Trophoblast cell (in vitro differentiated cells and primary cell): ENCODE results near the gene KRT33B.
A peak's percentile ranks its signal among the peaks of the same experiment; 100 is the strongest.

ENCODE experiments used
- DNase-seq, 2 donors: peaks; one replicate each; pipeline ENCODE4 v3.0.0-alpha.2; 2016
- H2AFZ ChIP-seq: 2 replicates; pipeline ENCODE4 v1.6.1; 2013; ENCODE audit warnings: low read length, moderate library complexity, mild to moderate bottlenecking; ENCODE audit not compliant: insufficient read depth, poor library complexity
- H2AK5ac ChIP-seq: 2 replicates; pipeline ENCODE4 v1.6.1; 2013; ENCODE audit warnings: mild to moderate bottlenecking, low read length
- H2BK120ac ChIP-seq: 2 replicates; pipeline ENCODE4 v1.6.1; 2013; ENCODE audit warnings: low read length, mild to moderate bottlenecking, moderate library complexity; ENCODE audit not compliant: insufficient read depth, poor library complexity
- H2BK12ac ChIP-seq: 2 replicates; pipeline ENCODE4 v1.6.1; 2013; ENCODE audit warnings: mild to moderate bottlenecking, low read length, moderate library complexity
- H2BK5ac ChIP-seq: 2 replicates; pipeline ENCODE4 v1.6.1; 2013; ENCODE audit warnings: low read length, low read depth, moderate library complexity, mild to moderate bottlenecking; ENCODE audit not compliant: poor library complexity
- H3K14ac ChIP-seq: 2 replicates; pipeline ENCODE4 v1.6.1; 2013; ENCODE audit warnings: mild to moderate bottlenecking, low read length
- H3K18ac ChIP-seq: 2 replicates; pipeline ENCODE4 v1.6.1; 2013; ENCODE audit warnings: mild to moderate bottlenecking, low read length
- H3K23ac ChIP-seq: 2 replicates; pipeline ENCODE4 v1.6.1; 2013; ENCODE audit warnings: low read length
- H3K27ac ChIP-seq: 2 replicates; pipeline ENCODE4 v1.5.1; 2013; ENCODE audit warnings: low read depth, mild to moderate bottlenecking, inconsistent platforms, low read length, moderate library complexity
- H3K27me3 ChIP-seq: 2 replicates; pipeline ENCODE4 v1.6.1; 2013; ENCODE audit warnings: inconsistent platforms, mild to moderate bottlenecking, low read length, moderate library complexity; ENCODE audit not compliant: insufficient read depth
- H3K36me3 ChIP-seq, 2 experiments: 1 replicate in 1 of 2; 2 replicates in 1 of 2; pipeline ENCODE4 v1.6.1; 2013; ENCODE audit warnings: low read length in 2 of 2, mild to moderate bottlenecking in 2 of 2, moderate library complexity in 1 of 2; ENCODE audit not compliant: insufficient read depth in 2 of 2, control insufficient read depth in 1 of 2
- H3K4ac ChIP-seq: 2 replicates; pipeline ENCODE4 v1.6.1; 2013; ENCODE audit warnings: low read depth, mild to moderate bottlenecking, low read length, moderate library complexity
- H3K4me1 ChIP-seq, 2 experiments: 1 replicate in 1 of 2; 2 replicates in 1 of 2; pipeline ENCODE4 v1.6.1; 2013; ENCODE audit warnings: low read length in 2 of 2, mild to moderate bottlenecking in 2 of 2, moderate library complexity in 1 of 2; ENCODE audit not compliant: insufficient read depth in 2 of 2, control insufficient read depth in 1 of 2
- H3K4me2 ChIP-seq: 2 replicates; pipeline ENCODE4 v1.6.1; 2013; ENCODE audit warnings: inconsistent platforms, mild to moderate bottlenecking, low read length, moderate library complexity
- H3K4me3 ChIP-seq: 2 replicates; pipeline ENCODE4 v1.5.1; 2013; ENCODE audit warnings: mild to moderate bottlenecking, low read depth, low read length, inconsistent platforms
- H3K79me1 ChIP-seq: one replicate; pipeline ENCODE4 v1.6.1; 2013; ENCODE audit warnings: low read length
- H3K79me2 ChIP-seq: 2 replicates; pipeline ENCODE4 v1.6.1; 2013; ENCODE audit warnings: low read length, mild to moderate bottlenecking; ENCODE audit not compliant: control insufficient read depth, insufficient read depth, poor library complexity
- H3K9ac ChIP-seq: 2 replicates; pipeline ENCODE4 v1.6.1; 2013; ENCODE audit warnings: mild to moderate bottlenecking, low read length
- H3K9me3 ChIP-seq: 2 replicates; pipeline ENCODE4 v1.6.1; 2013; ENCODE audit warnings: low read depth, mild to moderate bottlenecking, control low read depth, inconsistent platforms, low read length; ENCODE audit not compliant: insufficient read depth
- H4K12ac ChIP-seq: 2 replicates; pipeline ENCODE4 v1.6.1; 2013; ENCODE audit warnings: low read depth, mild to moderate bottlenecking, low read length, moderate library complexity
- H4K8ac ChIP-seq: 2 replicates; pipeline ENCODE4 v1.6.1; 2013; ENCODE audit warnings: low read depth, mild to moderate bottlenecking, low read length, moderate library complexity
- H4K91ac ChIP-seq: one replicate; pipeline ENCODE4 v1.6.1; 2013; ENCODE audit warnings: low read depth, mild to moderate bottlenecking, low read length, moderate library complexity
- WGBS: extraction: QIAGEN DNeasy Blood & Tissue Kit; methylation state at CpG from one replicate; pipeline ENCODE4 v1.1.7; 2013; ENCODE audit warnings: missing lambda C conversion rate; ENCODE audit not compliant: insufficient read length, insufficient coverage; ENCODE audit errors: extremely low coverage; 5-methylcytosine and 5-hydroxymethylcytosine counted together

KRT33B gene

DNA sequence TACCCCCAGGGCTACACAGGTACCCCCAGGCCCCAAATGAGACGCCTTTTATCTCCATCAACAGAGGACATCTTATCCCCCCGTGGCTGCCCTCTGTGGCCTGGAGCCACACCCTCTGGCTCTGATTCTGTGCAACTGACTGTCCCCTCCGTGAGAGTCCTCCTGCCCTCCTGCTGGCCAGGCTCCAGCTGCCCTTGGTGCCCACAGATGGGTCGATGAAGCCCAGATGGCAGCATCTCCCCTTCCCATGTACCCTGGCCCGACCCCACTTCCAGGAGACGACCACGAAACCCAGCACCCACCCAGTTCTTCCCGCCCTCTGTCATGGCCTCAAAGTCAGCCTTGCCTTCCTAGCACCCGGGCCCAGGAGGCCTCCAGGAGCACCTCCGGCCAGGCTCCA, 44.5 kb downstream of the KRT33B start:
- no peak for DNase-seq
- Histone ChIP-seq H3K23ac (no peak overlapping the region), H3K27ac (no peak overlapping the region), H4K12ac (no peak overlapping the region), H2BK5ac (no peak overlapping the region), H3K79me1 (peaks cover 2% of the 10 kb centered on the region), H3K4me3 (no peak overlapping the region), H3K14ac (no peak overlapping the region), H2BK120ac (no peak overlapping the region), H2AFZ (no peak overlapping the region), H3K4me2 (no peak overlapping the region), H4K91ac (no peak overlapping the region), H4K8ac (no peak overlapping the region), H3K4ac (no peak overlapping the region), H3K9ac (no peak overlapping the region), H3K4me1 (peaks cover 6 to 8% of the 10 kb centered on the region in 2 experiments), H3K36me3 (no peaks in the 10 kb centered on the region), H2BK12ac (no peak overlapping the region), H3K27me3 (no peaks in the 10 kb centered on the region), H2AK5ac (no peak overlapping the region), H3K79me2 (no peaks in the 10 kb centered on the region), H3K9me3 (no peaks in the 10 kb centered on the region), H3K18ac (no peak overlapping the region)
- WGBS, result no CpG with 5 or more reads among the region's 10 CpGs

DNA sequence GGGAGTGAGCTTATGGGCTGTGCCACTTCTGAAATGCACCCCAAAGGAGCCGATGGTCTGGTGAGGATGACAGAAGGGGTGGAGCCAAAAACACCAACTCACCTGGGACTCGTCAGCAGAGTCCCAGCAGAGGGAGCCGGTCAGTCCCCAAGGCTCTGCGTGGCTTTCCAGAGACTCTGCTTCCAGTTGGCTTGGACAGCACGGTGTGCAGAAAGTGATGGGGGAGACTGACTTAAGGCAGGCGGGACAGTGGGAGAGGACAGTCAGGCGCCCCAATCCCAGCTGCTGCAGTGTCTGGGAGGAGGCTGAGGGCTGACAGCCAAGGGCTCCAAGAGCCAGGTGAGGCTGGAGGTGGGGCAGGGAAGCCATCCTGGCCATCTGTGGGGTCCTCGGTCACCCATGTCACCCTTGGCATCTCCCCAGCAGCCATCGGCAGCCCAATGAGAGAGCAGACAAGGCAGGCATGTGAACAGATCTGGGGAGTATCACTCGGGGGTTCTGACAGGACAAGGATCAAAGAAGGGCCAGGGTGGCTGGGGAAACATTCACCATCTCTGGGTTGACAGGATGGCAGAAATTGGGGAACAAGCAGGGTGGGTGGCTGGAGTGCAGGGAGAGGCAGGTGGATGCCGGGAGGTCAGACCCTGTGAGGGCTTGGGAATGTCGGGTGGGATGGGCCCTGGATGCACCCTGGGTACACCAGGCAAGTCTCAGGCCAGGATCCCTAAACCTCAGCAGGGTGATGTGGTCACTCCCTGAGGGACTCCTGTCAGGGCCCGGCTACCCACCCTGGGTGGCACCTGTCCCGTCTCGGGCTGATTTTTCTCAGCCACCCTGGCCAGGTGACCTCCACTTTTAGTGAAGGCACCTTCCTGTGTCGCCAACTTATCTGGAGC, 45.2 kb downstream of the KRT33B start:
- Histone ChIP-seq H4K12ac (no peak overlapping the region), H2AK5ac (peak overlapping the region; percentile 3), H3K79me1 (peaks cover 2% of the 10 kb centered on the region), H3K79me2 (no peaks in the 10 kb centered on the region), H3K9ac (no peak overlapping the region), H4K8ac (no peak overlapping the region), H2BK12ac (peak overlapping the region; percentile 33), H3K4me2 (no peak overlapping the region), H3K4me1 (peaks cover 6 to 8% of the 10 kb centered on the region in 2 experiments), H3K4ac (no peak overlapping the region), H3K9me3 (no peaks in the 10 kb centered on the region), H3K23ac (no peak overlapping the region), H3K27me3 (no peaks in the 10 kb centered on the region), H3K14ac (no peak overlapping the region), H2BK120ac (no peak overlapping the region), H3K18ac (no peak overlapping the region), H2AFZ (no peak overlapping the region), H3K36me3 (no peaks in the 10 kb centered on the region), H3K4me3 (no peak overlapping the region), H3K27ac (no peak overlapping the region), H4K91ac (no peak overlapping the region), H2BK5ac (no peak overlapping the region)
- peak in 1 of 2 donors; percentile 48 for DNase-seq
- WGBS, result no CpG with 5 or more reads among the region's 16 CpGs

DNA sequence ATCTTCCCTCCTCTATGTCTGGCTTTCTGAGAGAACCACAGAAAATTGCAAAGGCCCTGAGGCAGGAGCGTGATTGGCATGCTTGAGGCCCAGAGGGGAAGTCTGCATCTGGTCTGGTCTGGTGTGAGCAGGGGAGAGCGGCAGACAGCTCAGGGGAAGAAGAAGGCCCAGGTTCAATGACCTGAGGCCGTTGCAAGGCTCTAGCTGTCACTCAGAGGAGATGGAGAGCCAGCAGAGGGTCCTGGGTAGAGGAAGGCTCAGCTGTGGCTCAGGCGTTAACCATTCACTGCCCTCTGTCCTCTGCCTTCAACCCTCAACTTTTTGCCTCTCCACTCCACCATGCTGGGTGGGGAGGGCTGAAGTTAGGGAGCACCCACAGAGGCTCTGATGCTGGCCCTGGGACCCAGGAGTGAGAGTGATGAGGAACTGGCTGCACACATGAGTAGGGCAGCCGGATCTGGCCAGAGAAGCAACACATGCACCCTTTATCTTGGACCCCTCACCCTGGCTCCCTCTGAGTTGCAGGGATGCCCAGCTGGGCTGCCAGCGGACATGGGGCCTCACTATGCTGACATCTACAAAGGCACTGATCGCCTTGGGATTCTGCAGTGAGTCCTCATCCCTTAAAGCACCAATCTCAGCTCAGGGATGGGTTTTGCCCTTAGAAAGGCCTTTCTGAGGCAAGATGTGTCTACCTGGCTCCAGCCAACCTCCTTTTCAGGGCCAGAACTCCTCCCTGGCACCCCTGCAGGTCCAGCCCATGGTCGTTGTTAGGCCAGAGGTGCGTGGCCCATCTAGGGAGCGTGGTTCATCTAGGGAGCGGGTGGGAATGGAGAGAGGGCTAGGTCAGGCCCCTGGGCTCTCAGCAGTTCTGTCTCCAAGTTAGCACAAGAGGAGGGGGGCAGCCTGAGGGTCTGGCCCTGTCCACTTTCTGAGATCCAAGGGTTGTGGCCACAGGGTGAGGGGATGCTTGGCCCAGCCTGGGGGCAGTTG, 46.4 kb downstream of the KRT33B start:
- Histone ChIP-seq H4K91ac (peak overlapping the region; percentile 5), H3K36me3 (no peaks in the 10 kb centered on the region), H3K4me2 (no peak overlapping the region), H2BK120ac (no peak overlapping the region), H4K12ac (no peak overlapping the region), H3K23ac (no peak overlapping the region), H2BK5ac (no peak overlapping the region), H3K18ac (no peak overlapping the region), H2AK5ac (peak overlapping the region; percentile 51), H3K4me3 (no peak overlapping the region), H3K4ac (no peak overlapping the region), H3K27ac (no peak overlapping the region), H3K79me2 (no peaks in the 10 kb centered on the region), H3K14ac (no peak overlapping the region), H3K79me1 (peaks cover 2% of the 10 kb centered on the region), H2BK12ac (peak overlapping the region; percentile 23), H2AFZ (no peak overlapping the region), H3K4me1 (peaks cover 6 to 8% of the 10 kb centered on the region in 2 experiments), H4K8ac (no peak overlapping the region), H3K9me3 (no peaks in the 10 kb centered on the region), H3K9ac (no peak overlapping the region), H3K27me3 (no peaks in the 10 kb centered on the region)
- DNase-seq, result peak; percentile 79 to 89
- WGBS, result no CpG with 5 or more reads among the region's 11 CpGs

DNA sequence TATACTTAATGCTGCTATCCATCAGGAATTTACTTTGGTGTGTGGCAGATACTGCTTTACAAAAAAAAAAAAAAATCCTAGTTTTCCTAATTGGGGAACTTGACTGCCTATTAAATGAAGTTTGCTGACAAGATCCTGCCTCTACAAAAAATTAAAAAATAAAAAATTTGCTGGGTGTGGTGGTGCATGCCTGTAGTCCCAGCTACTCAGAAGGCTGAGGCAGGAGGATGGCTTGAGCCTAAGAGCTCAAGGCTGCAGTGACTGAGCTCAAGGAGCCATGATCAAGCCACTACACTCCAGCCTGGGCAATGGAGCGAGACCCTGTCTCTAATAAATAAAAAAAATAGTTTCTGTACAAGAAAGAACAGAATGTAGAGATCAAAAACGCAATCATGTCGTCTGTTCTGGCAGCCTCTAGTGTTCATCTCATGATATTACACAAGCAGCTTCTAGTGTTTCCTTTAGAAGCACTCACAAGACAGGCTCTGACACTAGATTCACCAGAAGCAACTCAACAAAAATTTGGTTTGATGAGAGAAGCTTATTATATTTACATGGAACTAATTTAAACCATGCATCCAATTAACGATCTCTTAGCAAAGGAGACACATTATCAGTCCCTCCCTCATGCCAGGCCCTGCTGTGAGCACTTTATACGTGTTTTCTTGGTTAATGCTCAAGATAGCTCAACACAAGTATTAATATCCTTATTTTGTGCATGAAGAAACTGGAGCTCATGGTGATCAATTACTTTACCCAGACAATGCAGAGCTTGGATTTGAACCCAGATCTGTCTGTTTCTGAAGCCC, 47.3 kb downstream of the KRT33B start:
- no peak overlapping the region for H4K91ac ChIP-seq
- no peaks in the 10 kb centered on the region for H3K79me2 ChIP-seq
- no peak overlapping the region for H4K8ac ChIP-seq
- no peaks in the 10 kb centered on the region for H3K36me3 ChIP-seq
- no peak overlapping the region for H4K12ac ChIP-seq
- no peak overlapping the region for H3K18ac ChIP-seq
- H3K4me1 ChIP-seq, result peaks cover 6 to 8% of the 10 kb centered on the region in 2 experiments
- H3K23ac ChIP-seq, result no peak overlapping the region
- no peak overlapping the region for H3K27ac ChIP-seq
- H2BK120ac ChIP-seq, result no peak overlapping the region
- H3K4me3 ChIP-seq, result no peak overlapping the region
- H2BK12ac ChIP-seq, result no peak overlapping the region
- no peak overlapping the region for H2BK5ac ChIP-seq
- no peak overlapping the region for H3K9ac ChIP-seq
- no peak overlapping the region for H3K4me2 ChIP-seq
- H2AK5ac ChIP-seq, result no peak overlapping the region
- no CpG with 5 or more reads among the region's 5 CpGs for WGBS
- no peaks in the 10 kb centered on the region for H3K27me3 ChIP-seq
- DNase-seq, result peak in 1 of 2 donors; percentile 70
- no peaks in the 10 kb centered on the region for H3K9me3 ChIP-seq
- H3K79me1 ChIP-seq, result peaks cover 2% of the 10 kb centered on the region
- no peak overlapping the region for H3K4ac ChIP-seq
- no peak overlapping the region for H3K14ac ChIP-seq
- H2AFZ ChIP-seq, result no peak overlapping the region
